Neural cell (in vitro differentiated cells): Measurements from ENCODE around the gene EXOC4. TPM values are rescaled to one million over a fixed set of nuclear protein-coding genes. Genes with fewer than 3 reads are reported as not detected.

ENCODE experiments used
- H2AFZ ChIP-seq: fragments of 200-600, 300-800 bp; sonication (generic), shearing (Covaris generic); 2 replicates; pipeline ENCODE4 v1.6.0; 2014; ENCODE audit warnings: low read depth, mild to moderate bottlenecking, antibody characterized with exemption, low read length, moderate library complexity
- H3F3A ChIP-seq: fragments of 200-600 bp; shearing (Covaris generic); 2 replicates; pipeline ENCODE4 v1.6.1; 2016; ENCODE audit warnings: mild to moderate bottlenecking, moderate library complexity, mixed read lengths, antibody characterized with exemption, low read length; ENCODE audit not compliant: insufficient read depth, poor library complexity, severe bottlenecking
- H3K27ac ChIP-seq: fragments of 200-600, 300-800 bp; sonication (generic), shearing (Covaris generic); 2 replicates; pipeline ENCODE4 v1.5.1; 2014; ENCODE audit warnings: mild to moderate bottlenecking, low read length, moderate library complexity
- H3K27me3 ChIP-seq: fragments of 300-800, 200-600 bp; sonication (generic), shearing (Covaris generic); 2 replicates; pipeline ENCODE4 v1.6.0; 2014; ENCODE audit warnings: mild to moderate bottlenecking, low read depth, low read length, moderate library complexity; ENCODE audit not compliant: insufficient read depth
- H3K36me3 ChIP-seq: fragments of 300-800, 200-600 bp; sonication (generic), shearing (Covaris generic); 2 replicates; pipeline ENCODE4 v1.5.1; 2014; ENCODE audit warnings: mild to moderate bottlenecking, antibody characterized with exemption, low read length, moderate library complexity; ENCODE audit not compliant: insufficient read depth
- H3K4me2 ChIP-seq: fragments of 300-800, 200-600 bp; sonication (generic), shearing (Covaris generic); 2 replicates; pipeline ENCODE4 v1.6.0; 2014; ENCODE audit warnings: mild to moderate bottlenecking, low read length
- H3K4me3 ChIP-seq: fragments of 300-800, 200-600 bp; sonication (generic), shearing (Covaris generic); 2 replicates; pipeline ENCODE4 v1.5.1; 2014; ENCODE audit warnings: mild to moderate bottlenecking, low read length, moderate library complexity
- H3K79me2 ChIP-seq: fragments of 200-600 bp; shearing (Covaris generic); replicated peaks from 2 replicates; pipeline ENCODE4 v1.6.0; 2014; ENCODE audit warnings: mild to moderate bottlenecking, low read length, moderate library complexity; ENCODE audit not compliant: insufficient read depth
- H3K9ac ChIP-seq: fragments of 300-800, 200-600 bp; sonication (generic), shearing (Covaris generic); 2 replicates; pipeline ENCODE4 v1.6.1; 2016; ENCODE audit warnings: mild to moderate bottlenecking, low read length, mixed read lengths
- H3K9me2 ChIP-seq: fragments of 200-600 bp; shearing (Covaris generic); 2 replicates; pipeline ENCODE4 v1.6.1; 2016; ENCODE audit warnings: mild to moderate bottlenecking, low read length, mixed read lengths; ENCODE audit not compliant: insufficient read depth
- H3K9me3 ChIP-seq: fragments of 200-600, 300-800 bp; sonication (generic), shearing (Covaris generic); 2 replicates; pipeline ENCODE4 v1.6.1; 2016; ENCODE audit warnings: mild to moderate bottlenecking, mixed run types, low read length, moderate library complexity, mixed read lengths
- H4K20me1 ChIP-seq: fragments of 200-600 bp; shearing (Covaris generic); 2 replicates; pipeline ENCODE4 v1.6.1; 2016; ENCODE audit warnings: mild to moderate bottlenecking, mixed run types; ENCODE audit not compliant: insufficient read depth
- CTCF ChIP-seq: fragments of 450-650 bp; IDR thresholded peaks from 2 replicates; pipeline ENCODE4 v1.5.1; 2014; ENCODE audit warnings: antibody characterized with exemption, mild to moderate bottlenecking, moderate library complexity; ENCODE audit not compliant: poor library complexity, severe bottlenecking
- EP300 ChIP-seq: fragments of 450-650 bp; conservative IDR thresholded peaks from 2 replicates; pipeline ENCODE4 v1.6.1; 2014; ENCODE audit warnings: antibody characterized with exemption, mild to moderate bottlenecking, moderate library complexity; ENCODE audit not compliant: poor library complexity, severe bottlenecking
- EZH2 ChIP-seq: fragments of 200-600, 300-800 bp; shearing (Covaris generic), sonication (generic); IDR thresholded peaks from 2 replicates; pipeline ENCODE4 v1.6.1; 2014; ENCODE audit warnings: antibody characterized with exemption, low read length, borderline replicate concordance, mild to moderate bottlenecking; ENCODE audit not compliant: insufficient read depth, poor library complexity, severe bottlenecking
- MXI1 ChIP-seq: fragments of 450-650 bp; conservative IDR thresholded peaks from 2 replicates; pipeline ENCODE4 v1.6.1; 2014; ENCODE audit warnings: antibody characterized with exemption, mild to moderate bottlenecking; ENCODE audit not compliant: poor library complexity, severe bottlenecking
- POLR2AphosphoS5 ChIP-seq: IDR thresholded peaks from 2 replicates; pipeline ENCODE4 v1.6.1; 2012
- RAD21 ChIP-seq: fragments of 450-650 bp; conservative IDR thresholded peaks from 2 replicates; pipeline ENCODE4 v1.6.1; 2014; ENCODE audit warnings: antibody characterized with exemption, mild to moderate bottlenecking, moderate library complexity
- REST ChIP-seq: IDR thresholded peaks from 2 replicates; pipeline ENCODE4 v1.6.1; 2012; ENCODE audit warnings: borderline replicate concordance
- SMC3 ChIP-seq: fragments of 450-650 bp; conservative IDR thresholded peaks from 2 replicates; pipeline ENCODE4 v1.6.1; 2014; ENCODE audit warnings: antibody characterized with exemption, mild to moderate bottlenecking, moderate library complexity; ENCODE audit not compliant: poor library complexity
- TAF1 ChIP-seq: IDR thresholded peaks from 2 replicates; pipeline ENCODE4 v1.6.1; 2012; ENCODE audit warnings: low read depth
- polyA plus RNA-seq: library from polyadenylated mRNA; depleted of rRNA; stranded (reverse); fragments of >200 nt; gene quantifications from 2 replicates; pipeline ENCODE4 v1.2.3, GENCODE V29; 2014

The EXOC4 gene
- polyA plus RNA-seq, 1 donor from 2014 or later = 36.5 TPM

GRCh38 chr7:133509822-133510221 is 256.9 kb downstream of the EXOC4 start:
- H4K20me1 ChIP-seq = no peaks in the 10 kb centered on the region
- H3K36me3 ChIP-seq = no peaks in the 10 kb centered on the region
- H3K79me2 ChIP-seq = no peaks in the 10 kb centered on the region
- H2AFZ ChIP-seq = no peak overlapping the region
- TF ChIP-seq EZH2 (no peak), EP300 (no peak), CTCF (no peak), SMC3 (no peak), MXI1 (no peak), POLR2AphosphoS5 (no peak), RAD21 (no peak), REST (no peak), TAF1 (no peak)
- no peak overlapping the region for H3K27ac ChIP-seq
- H3F3A ChIP-seq = no peaks in the 10 kb centered on the region
- H3K9ac ChIP-seq = no peak overlapping the region
- H3K9me3 ChIP-seq = no peaks in the 10 kb centered on the region
- no peaks in the 10 kb centered on the region for H3K27me3 ChIP-seq
- no peak overlapping the region for H3K4me3 ChIP-seq
- no peak overlapping the region for H3K4me2 ChIP-seq
- H3K9me2 ChIP-seq = no peaks in the 10 kb centered on the region

GRCh38 chr7:133510326-133511055 is 257.6 kb downstream of the EXOC4 start:
- H3K9ac ChIP-seq = no peak overlapping the region
- no peaks in the 10 kb centered on the region for H3K36me3 ChIP-seq
- H3K4me2 ChIP-seq = no peak overlapping the region
- H3K27ac ChIP-seq = no peak overlapping the region
- TF ChIP-seq EZH2 (no peak), SMC3 (no peak), TAF1 (no peak), POLR2AphosphoS5 (no peak), EP300 (no peak), REST (no peak), MXI1 (no peak), CTCF (no peak), RAD21 (no peak)
- no peaks in the 10 kb centered on the region for H3K27me3 ChIP-seq
- H3K4me3 ChIP-seq = no peak overlapping the region
- no peaks in the 10 kb centered on the region for H3K9me3 ChIP-seq
- no peaks in the 10 kb centered on the region for H4K20me1 ChIP-seq
- no peak overlapping the region for H2AFZ ChIP-seq
- no peaks in the 10 kb centered on the region for H3K79me2 ChIP-seq
- no peaks in the 10 kb centered on the region for H3K9me2 ChIP-seq
- H3F3A ChIP-seq = no peaks in the 10 kb centered on the region
